ENCODE measurements around the gene RPS19BP1. TPM values are rescaled to one million over a fixed set of nuclear protein-coding genes. Genes with fewer than 3 reads are reported as not detected.
A peak's percentile ranks its signal among the peaks of the same experiment; 100 is the strongest.

The RPS19BP1 gene
- polyA plus RNA-seq, 1 experiment, result 66.7 TPM

GRCh38 chr22:39559456-39560105 is 27.0 kb upstream of the RPS19BP1 start:
- CTCF ChIA-PET, result interaction anchor here (0.9 to 2.9 kb wide), 5 partner anchors 8 to 465 kb away, joined by 3 to 14 read pairs (median 5); no protein-coding TSS in a partner anchor

DNA sequence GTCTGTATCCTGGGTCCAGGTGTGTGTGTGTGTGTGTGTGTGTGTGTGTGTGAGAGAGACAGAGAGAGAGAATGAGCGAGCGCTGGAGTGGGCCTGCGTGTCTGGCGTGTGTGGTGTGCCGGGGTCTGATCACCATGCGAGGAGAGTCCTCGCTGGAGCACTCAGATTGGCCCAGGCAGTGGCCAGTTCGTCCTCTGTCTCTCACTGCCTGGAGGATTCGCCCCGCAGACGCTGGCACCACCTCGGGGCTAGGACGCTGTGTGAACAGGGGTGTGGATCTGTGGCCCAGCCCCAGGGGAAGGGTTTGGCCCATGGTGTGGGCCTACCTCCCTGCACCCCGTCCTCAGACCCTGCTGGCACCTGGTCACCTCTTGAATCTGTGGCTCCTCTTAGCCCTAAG is 26.4 kb upstream of the RPS19BP1 start:
- peaks cover 40% of the 10 kb centered on the region for H3K27me3 ChIP-seq (ENCODE audit: control insufficient read depth, insufficient read depth, low read length)
- ChIA-PET CTCF (interaction anchor here (0.6 to 2.9 kb wide), 5 partner anchors 11 to 790 kb away, joined by 3 to 14 read pairs (median 3); no protein-coding TSS in a partner anchor), POLR2A (no interaction called here)
- no peak for TF ChIP-seq CTCF (IDR thresholded peaks at IDR 0.05; ENCODE audit: insufficient read depth, low read depth, low read length)
- no peak for DNase-seq (ENCODE audit: low read depth)
- no peak overlapping the region for H3K4me3 ChIP-seq (ENCODE audit: low read depth, low read length)
- no peaks in the 10 kb centered on the region for H3K36me3 ChIP-seq (ENCODE audit: control insufficient read depth, insufficient read depth, low read length)

More at GRCh38 chr22:39559456-39560105, 27.0 kb upstream of the RPS19BP1 start:
- H3K4me3 ChIP-seq (ENCODE audit: low read depth, low read length), result no peak overlapping the region
- POLR2A ChIA-PET, result no interaction called here
- peak; percentile 61 for TF ChIP-seq CTCF (IDR thresholded peaks at IDR 0.05; ENCODE audit: insufficient read depth, low read depth, low read length)
- peaks cover 40% of the 10 kb centered on the region for H3K27me3 ChIP-seq (ENCODE audit: control insufficient read depth, insufficient read depth, low read length)
- DNase-seq (ENCODE audit: low read depth), result no peak
- H3K36me3 ChIP-seq (ENCODE audit: control insufficient read depth, insufficient read depth, low read length), result no peaks in the 10 kb centered on the region

DNA sequence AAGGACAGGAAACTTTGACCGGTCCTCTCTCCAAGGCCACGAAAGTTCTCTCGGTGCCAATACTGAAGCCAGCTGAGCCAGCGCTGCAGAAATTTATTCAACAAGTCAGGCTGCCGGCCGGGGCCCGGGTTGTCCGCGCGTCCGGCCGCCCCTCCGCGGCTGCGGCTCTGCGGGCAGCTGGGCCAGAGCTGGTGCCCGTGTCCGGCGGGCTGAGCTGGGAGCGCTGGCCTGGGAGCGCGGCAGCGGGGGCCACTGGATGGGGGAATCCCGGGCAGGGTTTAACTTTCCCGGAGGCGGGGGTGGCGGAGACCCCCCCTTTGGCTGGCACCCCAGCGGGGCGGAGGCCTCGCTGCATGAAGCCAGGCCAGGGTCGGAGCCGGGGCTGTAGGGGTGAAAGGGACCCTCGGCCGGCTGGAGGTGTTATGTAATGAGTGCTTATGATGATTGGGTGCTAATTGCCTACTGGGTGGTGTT is 25.7 kb upstream of the RPS19BP1 start:
- ChIA-PET POLR2A (no interaction called here), CTCF (interaction anchor here (0.6 to 2.9 kb wide), 4 partner anchors 15 to 790 kb away, joined by 3 to 14 read pairs (median 4); no protein-coding TSS in a partner anchor)
- no peak for TF ChIP-seq CTCF (IDR thresholded peaks at IDR 0.05; ENCODE audit: insufficient read depth, low read depth, low read length)
- no peak overlapping the region for H3K4me3 ChIP-seq (ENCODE audit: low read depth, low read length)
- no peak for DNase-seq (ENCODE audit: low read depth)
- H3K27me3 ChIP-seq (ENCODE audit: control insufficient read depth, insufficient read depth, low read length), result peaks cover 40% of the 10 kb centered on the region
- H3K36me3 ChIP-seq (ENCODE audit: control insufficient read depth, insufficient read depth, low read length), result no peaks in the 10 kb centered on the region

- ChIA-PET CTCF (interaction anchor here (0.8 to 1.5 kb wide), 2 partner anchors 23 to 468 kb away, joined by 4 to 5 read pairs; no protein-coding TSS in a partner anchor), POLR2A (no interaction called here)
- no peak overlapping the region for H3K4me3 ChIP-seq (ENCODE audit: low read depth, low read length)
- no peak for DNase-seq (ENCODE audit: low read depth)
- TF ChIP-seq CTCF (IDR thresholded peaks at IDR 0.05; ENCODE audit: insufficient read depth, low read depth, low read length), result no peak
- H3K36me3 ChIP-seq (ENCODE audit: control insufficient read depth, insufficient read depth, low read length), result no peaks in the 10 kb centered on the region
- peaks cover 40% of the 10 kb centered on the region for H3K27me3 ChIP-seq (ENCODE audit: control insufficient read depth, insufficient read depth, low read length)
Observed at GRCh38 chr22:39556970-39557841, 24.7 kb upstream of the RPS19BP1 start.

- CTCF ChIA-PET, result no interaction called here
- no peaks in the 10 kb centered on the region for H3K36me3 ChIP-seq (ENCODE audit: control insufficient read depth, insufficient read depth, low read length)
- H3K4me3 ChIP-seq (ENCODE audit: low read depth, low read length), result no peak overlapping the region
Observed at GRCh38 chr22:39554151-39554550, 21.6 kb upstream of the RPS19BP1 start.

More at GRCh38 chr22:39554151-39554550, 21.6 kb upstream of the RPS19BP1 start:
- peaks cover 33% of the 10 kb centered on the region for H3K27me3 ChIP-seq (ENCODE audit: control insufficient read depth, insufficient read depth, low read length)
- no peak for DNase-seq (ENCODE audit: low read depth)
- POLR2A ChIA-PET, result no interaction called here
- no peak for TF ChIP-seq CTCF (IDR thresholded peaks at IDR 0.05; ENCODE audit: insufficient read depth, low read depth, low read length)

All from BJ (cell line).